ENCODE data around the gene USP24.

DNA sequence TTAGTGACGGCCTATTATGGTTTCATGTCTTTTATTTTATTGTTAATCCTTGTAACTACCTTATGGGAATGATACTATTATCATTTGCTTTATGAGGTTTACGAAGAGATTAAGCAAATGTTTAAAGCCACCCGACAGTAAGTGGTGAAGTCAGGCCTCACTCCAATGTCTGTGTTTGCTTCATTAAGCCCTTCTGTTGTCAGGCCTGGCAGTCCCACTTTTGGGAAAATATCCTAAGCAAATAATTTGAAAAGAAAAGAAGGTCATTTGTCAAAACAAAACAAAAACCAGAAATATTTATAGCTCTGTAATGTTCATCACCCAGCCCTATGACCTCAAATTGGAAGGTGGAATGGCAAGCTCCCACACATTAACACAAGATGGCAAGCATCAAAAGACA is 40.7 kb upstream of the USP24 start:
- TF ChIP-seq NR3C1 (CRISPR knock-in tag; conservative IDR thresholded peaks at IDR 0.05; ENCODE audit: low read depth) (no peak), TCF7 (CRISPR knock-in tag; IDR thresholded peaks at IDR 0.05; ENCODE audit: low read depth) (no peak), NFYB (CRISPR knock-in tag; conservative IDR thresholded peaks at IDR 0.05; ENCODE audit: low read depth) (no peak), NR2C2 (CRISPR knock-in tag; IDR thresholded peaks at IDR 0.05) (no peak)
- TF ChIP-seq, protein P1, sequence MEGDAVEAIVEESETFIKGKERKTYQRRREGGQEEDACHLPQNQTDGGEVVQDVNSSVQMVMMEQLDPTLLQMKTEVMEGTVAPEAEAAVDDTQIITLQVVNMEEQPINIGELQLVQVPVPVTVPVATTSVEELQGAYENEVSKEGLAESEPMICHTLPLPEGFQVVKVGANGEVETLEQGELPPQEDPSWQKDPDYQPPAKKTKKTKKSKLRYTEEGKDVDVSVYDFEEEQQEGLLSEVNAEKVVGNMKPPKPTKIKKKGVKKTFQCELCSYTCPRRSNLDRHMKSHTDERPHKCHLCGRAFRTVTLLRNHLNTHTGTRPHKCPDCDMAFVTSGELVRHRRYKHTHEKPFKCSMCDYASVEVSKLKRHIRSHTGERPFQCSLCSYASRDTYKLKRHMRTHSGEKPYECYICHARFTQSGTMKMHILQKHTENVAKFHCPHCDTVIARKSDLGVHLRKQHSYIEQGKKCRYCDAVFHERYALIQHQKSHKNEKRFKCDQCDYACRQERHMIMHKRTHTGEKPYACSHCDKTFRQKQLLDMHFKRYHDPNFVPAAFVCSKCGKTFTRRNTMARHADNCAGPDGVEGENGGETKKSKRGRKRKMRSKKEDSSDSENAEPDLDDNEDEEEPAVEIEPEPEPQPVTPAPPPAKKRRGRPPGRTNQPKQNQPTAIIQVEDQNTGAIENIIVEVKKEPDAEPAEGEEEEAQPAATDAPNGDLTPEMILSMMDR (IDR thresholded peaks at IDR 0.05): no peak
- TF ChIP-seq, protein P2, sequence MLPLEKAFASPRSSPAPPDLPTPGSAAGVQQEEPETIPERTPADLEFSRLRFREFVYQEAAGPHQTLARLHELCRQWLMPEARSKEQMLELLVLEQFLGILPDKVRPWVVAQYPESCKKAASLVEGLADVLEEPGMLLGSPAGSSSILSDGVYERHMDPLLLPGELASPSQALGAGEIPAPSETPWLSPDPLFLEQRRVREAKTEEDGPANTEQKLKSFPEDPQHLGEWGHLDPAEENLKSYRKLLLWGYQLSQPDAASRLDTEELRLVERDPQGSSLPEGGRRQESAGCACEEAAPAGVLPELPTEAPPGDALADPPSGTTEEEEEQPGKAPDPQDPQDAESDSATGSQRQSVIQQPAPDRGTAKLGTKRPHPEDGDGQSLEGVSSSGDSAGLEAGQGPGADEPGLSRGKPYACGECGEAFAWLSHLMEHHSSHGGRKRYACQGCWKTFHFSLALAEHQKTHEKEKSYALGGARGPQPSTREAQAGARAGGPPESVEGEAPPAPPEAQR (CRISPR knock-in tag; IDR thresholded peaks at IDR 0.05): no peak
